T-cell (primary cell): ENCODE results near the gene SLC39A11. TPM values are rescaled to one million over a fixed set of nuclear protein-coding genes. Genes with fewer than 3 reads are reported as not detected.
"Not testable (repeated sequence)": the region's sequence is repeated elsewhere in the genome, so short reads cannot be mapped to it uniquely, and the experiment has no call there.

Experiments used
- ATAC-seq, 4 experiments: fragments of 200-7000 bp in 3 of 4; fragments of 150-1000 bp in 1 of 4; cut with Tn5 transposase; replicated peaks in 1 of 4; 1 replicate in 3 of 4; 2 replicates in 1 of 4; pipeline ENCODE4 v1.10.0; 2021; ENCODE audit warnings: moderate library complexity in 3 of 4, mild to moderate bottlenecking in 2 of 4, moderate number of reproducible peaks in 1 of 4
- CTCF ChIA-PET, 2 donors: fragments of 300-600 bp; sonication (Branson Sonifier 250); formaldehyde crosslinking; loops; one replicate each; lab custom pipeline; 2022; ENCODE audit warnings: antibody characterized with exemption in 2 of 2; lab: Charles Lee
- POLR2A ChIA-PET, 2 donors: fragments of 300-600 bp; sonication (Branson Sonifier 250); formaldehyde crosslinking; loops; one replicate each; lab custom pipeline; 2022; ENCODE audit warnings: antibody characterized with exemption in 2 of 2; lab: Charles Lee
- DNase-seq, 35 experiments: peaks; one replicate each; pipeline versions ENCODE4 v3.0.0 to v3.0.0-alpha.2; 2013 to 2023
- H3K27ac ChIP-seq: one replicate; pipeline ENCODE4 v1.5.1; 2013; ENCODE audit warnings: low read length
- H3K27me3 ChIP-seq, 2 experiments: replicated peaks in 1 of 2; 1 replicate in 1 of 2; 2 replicates in 1 of 2; pipeline versions ENCODE4 v1.6.1 to v1.7.0; 2013; ENCODE audit warnings: low read length in 1 of 2, mixed read lengths in 1 of 2; ENCODE audit not compliant: control insufficient read depth in 2 of 2, insufficient read depth in 2 of 2; ENCODE audit errors: extremely low read depth in 1 of 2
- H3K36me3 ChIP-seq, 2 donors: 1 replicate in 1 of 2; 2 replicates in 1 of 2; pipeline versions ENCODE4 v1.6.1 to v1.7.0; 2013; ENCODE audit warnings: low read length in 1 of 2; ENCODE audit not compliant: control insufficient read depth in 2 of 2, insufficient read depth in 1 of 2; ENCODE audit errors: extremely low read depth in 1 of 2
- H3K4me1 ChIP-seq, 2 experiments: 1 replicate in 1 of 2; 2 replicates in 1 of 2; pipeline versions ENCODE4 v1.6.1 to v1.7.0; 2013; ENCODE audit warnings: low read length in 2 of 2, mixed read lengths in 1 of 2; ENCODE audit not compliant: insufficient read depth in 2 of 2, control insufficient read depth in 1 of 2; ENCODE audit errors: extremely low read depth in 1 of 2
- H3K4me3 ChIP-seq, 2 donors: 1 replicate in 1 of 2; 2 replicates in 1 of 2; pipeline versions ENCODE4 v1.5.1 to v1.7.0; 2013; ENCODE audit warnings: mild to moderate bottlenecking in 2 of 2, low read length in 1 of 2, moderate library complexity in 1 of 2; ENCODE audit not compliant: control insufficient read depth in 1 of 2; ENCODE audit errors: extremely low read depth in 1 of 2
- H3K9me3 ChIP-seq: 2 replicates; pipeline ENCODE4 v1.7.0; 2013
- H3K27ac Mint-ChIP-seq, 2 donors: one replicate each; pipeline ENCODE4 v1.8.0; 2020 to 2021; ENCODE audit warnings: mild to moderate bottlenecking in 2 of 2, mixed read lengths in 2 of 2
- H3K27me3 Mint-ChIP-seq, 2 donors: one replicate each; pipeline ENCODE4 v1.8.0; 2021 to 2022; ENCODE audit warnings: mixed read lengths in 2 of 2
- H3K36me3 Mint-ChIP-seq: one replicate; pipeline ENCODE4 v1.8.0; 2021; ENCODE audit warnings: mixed read lengths
- H3K4me1 Mint-ChIP-seq, 3 donors: one replicate each; pipeline ENCODE4 v1.8.0; 2020 to 2022; ENCODE audit warnings: mixed read lengths in 3 of 3, mild to moderate bottlenecking in 1 of 3
- H3K4me3 Mint-ChIP-seq, 3 donors: one replicate each; pipeline ENCODE4 v1.8.0; 2020 to 2022; ENCODE audit warnings: mild to moderate bottlenecking in 3 of 3, mixed read lengths in 3 of 3, moderate library complexity in 3 of 3
- H3K9me3 Mint-ChIP-seq, 3 donors: one replicate each; pipeline ENCODE4 v1.8.0; 2020 to 2022; ENCODE audit warnings: mixed read lengths in 3 of 3
- WGBS: methylation state at CpG from one replicate; pipeline ENCODE4 v1.1.5; 2013; ENCODE audit warnings: missing lambda C conversion rate; ENCODE audit not compliant: insufficient coverage; 5-methylcytosine and 5-hydroxymethylcytosine counted together
- total RNA-seq, 35 experiments: library from RNA in 6 of 35; stranded (reverse) in 6 of 35; fragments of 120-200 nt in 1 of 35; gene quantifications; one replicate each; pipeline versions ENCODE4 v1.2.1 to v1.2.4 and lab custom pipeline; 2013 to 2026

The SLC39A11 gene
- total RNA-seq, 5 donors from 2014 or later (not counting 1 experiment from before 2014, with no cell fraction given): 18.6 to 27.1 (median 23.4) TPM

DNA sequence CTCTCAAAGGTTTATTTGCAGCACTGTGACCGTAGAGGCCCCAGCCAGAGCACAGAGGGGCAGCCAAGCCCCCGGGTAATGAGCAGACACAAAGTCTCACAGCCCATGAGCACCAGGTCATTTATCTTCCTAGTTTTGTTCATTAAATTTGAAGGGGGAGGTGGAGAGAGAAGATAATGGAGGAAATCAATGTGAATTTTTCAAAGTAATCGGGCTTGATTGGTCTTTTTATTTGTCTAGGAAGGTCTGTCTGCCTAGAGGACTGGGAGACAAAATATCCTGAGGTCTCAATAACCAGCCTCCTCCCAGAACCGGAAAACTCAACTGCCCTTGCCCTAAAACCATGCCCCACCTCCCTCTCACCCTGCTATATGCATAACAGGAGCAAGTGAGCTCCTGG, 189.0 kb downstream of the SLC39A11 start:
- H3K27me3 Mint-ChIP-seq: no peaks in the 10 kb centered on the region
- no peak overlapping the region for H3K27ac ChIP-seq
- H3K4me3 Mint-ChIP-seq: no peak overlapping the region

GRCh38 chr17:72901657-72902056, 190.8 kb downstream of the SLC39A11 start:
- POLR2A ChIA-PET: no interaction called here
- CTCF ChIA-PET: no interaction called here
- no peaks in the 10 kb centered on the region for H3K9me3 Mint-ChIP-seq

More for the DNA sequence above, 189.0 kb downstream of the SLC39A11 start:
- Mint-ChIP-seq H3K36me3 (peaks cover 27% of the 10 kb centered on the region), H3K27ac (no peak overlapping the region), H3K4me1 (no peaks in the 10 kb centered on the region), H3K9me3 (no peaks in the 10 kb centered on the region)
- Histone ChIP-seq H3K27me3 (no peaks in the 10 kb centered on the region), H3K4me1 (no peaks in the 10 kb centered on the region), H3K9me3 (no peaks in the 10 kb centered on the region), H3K4me3 (no peak overlapping the region), H3K36me3 (no peaks in the 10 kb centered on the region)
- no peak for ATAC-seq
- CTCF ChIA-PET: no interaction called here
- POLR2A ChIA-PET: no interaction called here
- no peak for DNase-seq
- WGBS: 94% methylated on average over 3 of the region's 4 CpGs

DNA sequence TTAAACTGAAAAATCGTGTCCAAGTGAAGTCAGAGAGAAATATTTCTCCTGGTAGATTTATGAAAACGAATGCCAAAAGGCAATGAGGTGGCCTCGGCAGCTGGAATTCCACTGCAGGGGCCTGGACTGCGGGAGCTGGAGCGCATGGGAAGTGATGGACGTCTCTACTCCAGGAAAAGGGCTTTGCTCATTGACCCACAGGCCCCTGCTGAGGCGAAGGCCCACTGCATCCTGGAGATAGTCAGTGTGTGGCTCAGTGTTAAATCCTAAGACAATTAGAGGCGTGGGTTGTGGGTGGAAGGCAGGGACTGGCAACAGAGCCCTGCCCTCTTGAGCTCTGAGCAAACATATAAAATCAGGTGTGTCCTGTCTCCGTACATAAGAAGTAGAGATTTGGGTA, 191.4 kb downstream of the SLC39A11 start:
- H3K36me3 Mint-ChIP-seq: peaks cover 27% of the 10 kb centered on the region
- ATAC-seq (no peak), DNase-seq (no peak)
- H3K4me3 Mint-ChIP-seq: no peak overlapping the region
- no peaks in the 10 kb centered on the region for H3K4me1 ChIP-seq
- ChIA-PET POLR2A (no interaction called here), CTCF (no interaction called here)
- no peaks in the 10 kb centered on the region for H3K4me1 Mint-ChIP-seq
- 90% methylated on average over 7 of the region's 9 CpGs for WGBS
- no peaks in the 10 kb centered on the region for H3K27me3 ChIP-seq
- H3K36me3 ChIP-seq: no peaks in the 10 kb centered on the region
- no peak overlapping the region for H3K27ac Mint-ChIP-seq
- no peak overlapping the region for H3K4me3 ChIP-seq
- no peak overlapping the region for H3K27ac ChIP-seq
- H3K9me3 ChIP-seq: no peaks in the 10 kb centered on the region
- H3K9me3 Mint-ChIP-seq: no peaks in the 10 kb centered on the region
- no peaks in the 10 kb centered on the region for H3K27me3 Mint-ChIP-seq

More at GRCh38 chr17:72901657-72902056, 190.8 kb downstream of the SLC39A11 start:
- no peaks in the 10 kb centered on the region for H3K4me1 Mint-ChIP-seq
- no peak overlapping the region for H3K4me3 Mint-ChIP-seq
- H3K36me3 Mint-ChIP-seq: peaks cover 28% of the 10 kb centered on the region
- H3K27ac Mint-ChIP-seq: no peak overlapping the region
- WGBS: no CpG with 5 or more reads among the region's 3 CpGs
- no peaks in the 10 kb centered on the region for H3K27me3 Mint-ChIP-seq
- no peak for ATAC-seq
- no peak overlapping the region for H3K27ac ChIP-seq
- no peak for DNase-seq
- no peaks in the 10 kb centered on the region for H3K9me3 ChIP-seq
- H3K36me3 ChIP-seq: no peaks in the 10 kb centered on the region
- H3K27me3 ChIP-seq: no peaks in the 10 kb centered on the region
- no peaks in the 10 kb centered on the region for H3K4me1 ChIP-seq
- no peak overlapping the region for H3K4me3 ChIP-seq

- Mint-ChIP-seq H3K27ac (no peak overlapping the region), H3K4me1 (no peaks in the 10 kb centered on the region), H3K9me3 (no peaks in the 10 kb centered on the region), H3K4me3 (no peak overlapping the region), H3K27me3 (no peaks in the 10 kb centered on the region), H3K36me3 (peaks cover 24% of the 10 kb centered on the region)
- 64% methylated on average over 4 of the region's 6 CpGs for WGBS
- POLR2A ChIA-PET: no interaction called here
- CTCF ChIA-PET: no interaction called here
- Histone ChIP-seq H3K27ac (no peak overlapping the region), H3K4me1 (no peaks in the 10 kb centered on the region), H3K4me3 (no peak overlapping the region), H3K27me3 (no peaks in the 10 kb centered on the region), H3K9me3 (no peaks in the 10 kb centered on the region), H3K36me3 (no peaks in the 10 kb centered on the region)
- ATAC-seq (no peak), DNase-seq (no peak)
Observed at GRCh38 chr17:72900654-72900971, 191.9 kb downstream of the SLC39A11 start.

GRCh38 chr17:72898725-72899124, 193.8 kb downstream of the SLC39A11 start:
- no peak overlapping the region for H3K27ac Mint-ChIP-seq
- no peaks in the 10 kb centered on the region for H3K9me3 ChIP-seq
- CTCF ChIA-PET: no interaction called here
- POLR2A ChIA-PET: no interaction called here
- no peaks in the 10 kb centered on the region for H3K36me3 ChIP-seq
- DNase-seq: no peak
- H3K36me3 Mint-ChIP-seq: peaks cover 30% of the 10 kb centered on the region
- H3K9me3 Mint-ChIP-seq: no peaks in the 10 kb centered on the region
- WGBS: 95% methylated on average over 8 of the region's 9 CpGs
- no peaks in the 10 kb centered on the region for H3K4me1 Mint-ChIP-seq
- no peak for ATAC-seq
- no peaks in the 10 kb centered on the region for H3K27me3 Mint-ChIP-seq
- H3K27ac ChIP-seq: no peak overlapping the region
- no peak overlapping the region for H3K4me3 ChIP-seq
- H3K4me3 Mint-ChIP-seq: no peak overlapping the region
- no peaks in the 10 kb centered on the region for H3K4me1 ChIP-seq
- no peaks in the 10 kb centered on the region for H3K27me3 ChIP-seq

GRCh38 chr17:72896288-72896687, 196.2 kb downstream of the SLC39A11 start:
- 100% methylated on average over 2 of the region's 7 CpGs for WGBS
- H3K9me3 Mint-ChIP-seq: not testable (repeated sequence)

GRCh38 chr17:72891627-72892026, 200.9 kb downstream of the SLC39A11 start:
- CTCF ChIA-PET: no interaction called here
- WGBS: no CpG with 5 or more reads among the region's 2 CpGs
- ATAC-seq (no peak), DNase-seq (no peak)
- peaks cover 0 to 1% (median 0%) of the 10 kb centered on the region in 3 donors for H3K9me3 Mint-ChIP-seq
- H3K27ac Mint-ChIP-seq: no peak overlapping the region
- Histone ChIP-seq H3K27ac (no peak overlapping the region), H3K36me3 (no peaks in the 10 kb centered on the region), H3K4me3 (no peak overlapping the region), H3K4me1 (no peaks in the 10 kb centered on the region), H3K27me3 (no peaks in the 10 kb centered on the region), H3K9me3 (no peaks in the 10 kb centered on the region)
- peaks cover 49% of the 10 kb centered on the region for H3K36me3 Mint-ChIP-seq
- no peaks in the 10 kb centered on the region for H3K4me1 Mint-ChIP-seq
- POLR2A ChIA-PET: no interaction called here
- H3K27me3 Mint-ChIP-seq: no peaks in the 10 kb centered on the region
- no peak overlapping the region for H3K4me3 Mint-ChIP-seq

More at GRCh38 chr17:72896288-72896687, 196.2 kb downstream of the SLC39A11 start:
- H3K27ac ChIP-seq, POLR2A ChIA-PET, DNase-seq, H3K4me3 ChIP-seq, H3K4me1 Mint-ChIP-seq, H3K4me1 ChIP-seq, H3K4me3 Mint-ChIP-seq, H3K27me3 Mint-ChIP-seq, CTCF ChIA-PET, ATAC-seq, H3K27ac Mint-ChIP-seq, H3K36me3 ChIP-seq, H3K9me3 ChIP-seq, H3K27me3 ChIP-seq: not testable (repeated sequence)
- peaks cover 39% of the 10 kb centered on the region for H3K36me3 Mint-ChIP-seq
